ENCODE data around the gene USP46.

DNA sequence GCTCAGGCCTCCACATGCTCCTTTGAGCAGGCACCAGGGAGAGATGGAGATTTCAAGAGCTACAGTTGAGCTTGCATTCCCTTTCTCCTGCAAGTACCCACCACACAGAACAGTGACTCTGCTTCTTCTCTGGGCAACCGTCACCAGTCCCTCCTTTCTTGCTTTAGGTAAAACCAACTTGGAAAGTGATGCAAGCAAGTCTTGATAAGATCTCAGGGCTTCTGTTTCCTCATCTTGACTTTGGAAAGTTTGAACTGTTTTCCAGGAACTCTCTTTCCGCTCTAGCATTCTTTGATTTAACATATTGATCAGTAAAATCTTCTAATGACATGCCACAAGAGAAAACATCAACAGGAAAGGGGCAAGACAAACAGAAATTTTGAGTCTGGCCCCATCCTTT lies 73.7 kb downstream of the USP46 start:
- TF ChIP-seq, protein P1, sequence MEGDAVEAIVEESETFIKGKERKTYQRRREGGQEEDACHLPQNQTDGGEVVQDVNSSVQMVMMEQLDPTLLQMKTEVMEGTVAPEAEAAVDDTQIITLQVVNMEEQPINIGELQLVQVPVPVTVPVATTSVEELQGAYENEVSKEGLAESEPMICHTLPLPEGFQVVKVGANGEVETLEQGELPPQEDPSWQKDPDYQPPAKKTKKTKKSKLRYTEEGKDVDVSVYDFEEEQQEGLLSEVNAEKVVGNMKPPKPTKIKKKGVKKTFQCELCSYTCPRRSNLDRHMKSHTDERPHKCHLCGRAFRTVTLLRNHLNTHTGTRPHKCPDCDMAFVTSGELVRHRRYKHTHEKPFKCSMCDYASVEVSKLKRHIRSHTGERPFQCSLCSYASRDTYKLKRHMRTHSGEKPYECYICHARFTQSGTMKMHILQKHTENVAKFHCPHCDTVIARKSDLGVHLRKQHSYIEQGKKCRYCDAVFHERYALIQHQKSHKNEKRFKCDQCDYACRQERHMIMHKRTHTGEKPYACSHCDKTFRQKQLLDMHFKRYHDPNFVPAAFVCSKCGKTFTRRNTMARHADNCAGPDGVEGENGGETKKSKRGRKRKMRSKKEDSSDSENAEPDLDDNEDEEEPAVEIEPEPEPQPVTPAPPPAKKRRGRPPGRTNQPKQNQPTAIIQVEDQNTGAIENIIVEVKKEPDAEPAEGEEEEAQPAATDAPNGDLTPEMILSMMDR (IDR thresholded peaks at IDR 0.05) = no peak
- TF ChIP-seq NR2C2 (CRISPR knock-in tag; IDR thresholded peaks at IDR 0.05) = no peak
- TF ChIP-seq MXD4 (CRISPR knock-in tag; IDR thresholded peaks at IDR 0.05; ENCODE audit: borderline replicate concordance) = no peak
- no peak for TF ChIP-seq TEAD4 (CRISPR knock-in tag; IDR thresholded peaks at IDR 0.05)
- no peak for TF ChIP-seq ZNF121 (CRISPR knock-in tag; IDR thresholded peaks at IDR 0.05)
- no peak for TF ChIP-seq NFYB (CRISPR knock-in tag; conservative IDR thresholded peaks at IDR 0.05; ENCODE audit: low read depth)
- TF ChIP-seq, protein P2, sequence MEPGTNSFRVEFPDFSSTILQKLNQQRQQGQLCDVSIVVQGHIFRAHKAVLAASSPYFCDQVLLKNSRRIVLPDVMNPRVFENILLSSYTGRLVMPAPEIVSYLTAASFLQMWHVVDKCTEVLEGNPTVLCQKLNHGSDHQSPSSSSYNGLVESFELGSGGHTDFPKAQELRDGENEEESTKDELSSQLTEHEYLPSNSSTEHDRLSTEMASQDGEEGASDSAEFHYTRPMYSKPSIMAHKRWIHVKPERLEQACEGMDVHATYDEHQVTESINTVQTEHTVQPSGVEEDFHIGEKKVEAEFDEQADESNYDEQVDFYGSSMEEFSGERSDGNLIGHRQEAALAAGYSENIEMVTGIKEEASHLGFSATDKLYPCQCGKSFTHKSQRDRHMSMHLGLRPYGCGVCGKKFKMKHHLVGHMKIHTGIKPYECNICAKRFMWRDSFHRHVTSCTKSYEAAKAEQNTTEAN (CRISPR knock-in tag; IDR thresholded peaks at IDR 0.05) = no peak
- no peak for TF ChIP-seq ZNF416 (CRISPR knock-in tag; IDR thresholded peaks at IDR 0.05)
- no peak for TF ChIP-seq ZNF423 (CRISPR knock-in tag; IDR thresholded peaks at IDR 0.05)
- TF ChIP-seq, protein P3, sequence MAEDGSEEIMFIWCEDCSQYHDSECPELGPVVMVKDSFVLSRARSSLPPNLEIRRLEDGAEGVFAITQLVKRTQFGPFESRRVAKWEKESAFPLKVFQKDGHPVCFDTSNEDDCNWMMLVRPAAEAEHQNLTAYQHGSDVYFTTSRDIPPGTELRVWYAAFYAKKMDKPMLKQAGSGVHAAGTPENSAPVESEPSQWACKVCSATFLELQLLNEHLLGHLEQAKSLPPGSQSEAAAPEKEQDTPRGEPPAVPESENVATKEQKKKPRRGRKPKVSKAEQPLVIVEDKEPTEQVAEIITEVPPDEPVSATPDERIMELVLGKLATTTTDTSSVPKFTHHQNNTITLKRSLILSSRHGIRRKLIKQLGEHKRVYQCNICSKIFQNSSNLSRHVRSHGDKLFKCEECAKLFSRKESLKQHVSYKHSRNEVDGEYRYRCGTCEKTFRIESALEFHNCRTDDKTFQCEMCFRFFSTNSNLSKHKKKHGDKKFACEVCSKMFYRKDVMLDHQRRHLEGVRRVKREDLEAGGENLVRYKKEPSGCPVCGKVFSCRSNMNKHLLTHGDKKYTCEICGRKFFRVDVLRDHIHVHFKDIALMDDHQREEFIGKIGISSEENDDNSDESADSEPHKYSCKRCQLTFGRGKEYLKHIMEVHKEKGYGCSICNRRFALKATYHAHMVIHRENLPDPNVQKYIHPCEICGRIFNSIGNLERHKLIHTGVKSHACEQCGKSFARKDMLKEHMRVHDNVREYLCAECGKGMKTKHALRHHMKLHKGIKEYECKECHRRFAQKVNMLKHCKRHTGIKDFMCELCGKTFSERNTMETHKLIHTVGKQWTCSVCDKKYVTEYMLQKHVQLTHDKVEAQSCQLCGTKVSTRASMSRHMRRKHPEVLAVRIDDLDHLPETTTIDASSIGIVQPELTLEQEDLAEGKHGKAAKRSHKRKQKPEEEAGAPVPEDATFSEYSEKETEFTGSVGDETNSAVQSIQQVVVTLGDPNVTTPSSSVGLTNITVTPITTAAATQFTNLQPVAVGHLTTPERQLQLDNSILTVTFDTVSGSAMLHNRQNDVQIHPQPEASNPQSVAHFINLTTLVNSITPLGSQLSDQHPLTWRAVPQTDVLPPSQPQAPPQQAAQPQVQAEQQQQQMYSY (CRISPR knock-in tag; IDR thresholded peaks at IDR 0.05) = no peak
- no peak for TF ChIP-seq MAX (CRISPR knock-in tag; IDR thresholded peaks at IDR 0.05)
- TF ChIP-seq, protein P4, sequence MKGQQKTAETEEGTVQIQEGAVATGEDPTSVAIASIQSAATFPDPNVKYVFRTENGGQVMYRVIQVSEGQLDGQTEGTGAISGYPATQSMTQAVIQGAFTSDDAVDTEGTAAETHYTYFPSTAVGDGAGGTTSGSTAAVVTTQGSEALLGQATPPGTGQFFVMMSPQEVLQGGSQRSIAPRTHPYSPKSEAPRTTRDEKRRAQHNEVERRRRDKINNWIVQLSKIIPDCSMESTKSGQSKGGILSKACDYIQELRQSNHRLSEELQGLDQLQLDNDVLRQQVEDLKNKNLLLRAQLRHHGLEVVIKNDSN (CRISPR knock-in tag; IDR thresholded peaks at IDR 0.05) = no peak
